Smooth muscle cell of trachea (primary cell): Measurements from ENCODE around the gene EEA1. TPM values are rescaled to one million over a fixed set of nuclear protein-coding genes. Genes with fewer than 3 reads are reported as not detected.

ENCODE experiments used
- total RNA-seq: library from RNA; depleted of rRNA; stranded (reverse); fragments of >200 nt; gene quantifications from 2 replicates; pipeline ENCODE4 v1.2.1, GENCODE V29; 2014

EEA1 gene
- total RNA-seq: 22.2 and 27.5 TPM in 2 replicates

GRCh38 chr12:92928962-92929915 is at the start of gene EEA1:
Gene EEA1, minus strand, starts transcription at chr12:92929295. Its CDS starts 229 bp downstream, at chr12:92929066.

Other genes starting within 250 kb of the EEA1 start
- not detected in 2 replicates for gene PLEKHG7, start 226.3 kb downstream of the EEA1 start, total RNA-seq